Stimulated activated CD4-positive, alpha-beta T cell treated with anti-CD3 and anti-CD28 coated beads, TNF-alpha, amount 100 ng/mL, for 24 hours (primary cell): ENCODE data around the gene BIRC3.
A peak's percentile ranks its signal among the peaks of the same experiment; 100 is the strongest.
"Not testable (repeated sequence)": the region's sequence is repeated elsewhere in the genome, so short reads cannot be mapped to it uniquely, and the experiment has no call there.

Source experiments
- DNase-seq, 3 experiments: peaks; one replicate each; pipeline ENCODE4 v3.0.0-alpha.2; 2020; ENCODE audit warnings: low read depth in 3 of 3

BIRC3 gene

GRCh38 chr11:102295045-102295444 lies 22.2 kb upstream of the BIRC3 start:
- no peak for DNase-seq

- DNase-seq: not testable (repeated sequence)
Observed at GRCh38 chr11:102296757-102297156, 20.5 kb upstream of the BIRC3 start.

GRCh38 chr11:102300837-102301236 lies 16.4 kb upstream of the BIRC3 start:
- DNase-seq: not testable (repeated sequence)

DNA sequence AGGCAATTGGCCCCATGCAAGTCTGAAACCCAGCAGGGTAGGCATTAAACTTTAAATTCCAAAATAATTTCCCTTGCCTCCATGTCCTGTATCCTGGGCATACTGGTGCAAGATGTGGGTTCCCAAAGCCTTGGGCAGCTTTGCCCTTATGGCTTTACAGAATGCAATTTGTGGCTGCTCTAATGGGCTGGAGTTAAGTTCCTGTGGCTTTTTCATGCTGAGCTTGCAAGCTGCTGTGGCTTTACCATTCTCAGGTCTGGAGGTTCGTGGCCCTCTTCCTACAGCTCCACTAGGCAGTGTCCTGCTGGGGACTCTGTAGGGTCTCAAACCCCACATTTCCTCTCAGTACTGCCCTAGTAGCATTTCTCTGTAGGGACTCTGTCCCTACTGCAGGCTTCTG lies 15.0 kb upstream of the BIRC3 start:
- no peak for DNase-seq

DNA sequence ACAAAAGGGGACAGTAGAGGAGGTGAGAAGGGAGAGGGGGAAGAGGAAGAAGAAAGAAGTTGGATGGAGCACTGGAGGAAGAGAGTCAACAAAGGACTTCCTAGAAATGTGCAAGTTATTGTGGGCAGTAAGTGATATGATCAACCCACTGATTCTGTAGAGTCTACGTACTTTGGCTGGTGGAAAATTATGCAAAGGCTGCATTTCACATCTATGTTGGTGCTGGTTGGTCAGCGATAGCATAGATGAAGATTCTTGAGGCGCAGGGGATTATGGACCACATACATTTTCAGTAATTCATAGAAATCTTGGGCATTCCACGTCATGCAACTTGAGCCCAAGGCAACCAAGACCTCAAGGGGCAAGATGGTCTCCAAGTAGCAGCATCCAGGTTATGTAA lies 12.6 kb upstream of the BIRC3 start:
- no peak for DNase-seq

GRCh38 chr11:102305352-102306047 lies 11.8 kb upstream of the BIRC3 start:
- DNase-seq: no peak

DNA sequence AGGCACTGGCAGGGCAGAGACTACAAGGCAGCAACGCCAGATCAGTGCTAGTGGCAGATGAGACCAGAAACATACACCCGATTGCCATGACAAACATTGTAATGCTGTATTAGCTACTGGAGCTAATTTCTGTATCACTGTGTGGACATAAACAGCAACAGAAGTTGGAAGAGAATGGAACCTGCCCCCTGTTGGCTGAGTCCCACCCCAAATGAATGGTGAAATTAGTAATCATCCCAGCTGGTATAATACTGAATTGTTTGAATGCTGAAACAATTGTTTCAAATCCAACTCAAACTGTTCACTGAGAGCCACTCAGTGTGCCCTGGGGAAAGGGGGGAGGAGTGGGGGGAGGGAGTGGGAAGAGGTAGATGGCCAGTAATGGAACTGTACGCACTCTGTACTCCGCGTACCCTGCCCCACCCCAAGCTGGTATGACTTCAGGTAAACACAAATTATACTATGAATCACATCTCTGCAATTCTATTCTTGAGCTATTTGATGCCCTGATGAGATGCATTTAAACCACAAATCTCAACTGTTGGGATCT lies 11.2 kb upstream of the BIRC3 start:
- DNase-seq: no peak

GRCh38 chr11:102306817-102307726 lies 10.2 kb upstream of the BIRC3 start:
- no peak for DNase-seq

DNA sequence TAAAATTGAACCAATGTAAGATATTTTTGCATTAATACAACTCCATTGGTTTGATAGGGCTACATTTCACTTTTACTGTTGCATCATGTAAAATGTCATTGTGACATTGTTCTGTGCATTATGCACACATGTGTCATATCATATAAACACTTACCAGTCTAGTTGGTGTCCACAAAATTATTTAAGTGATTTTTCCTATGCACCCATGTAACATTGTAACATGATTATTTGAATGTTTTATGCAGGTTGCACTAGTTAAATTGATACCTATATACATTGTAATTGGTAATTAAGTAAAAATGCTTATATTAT lies 9.6 kb upstream of the BIRC3 start:
- DNase-seq: no peak

DNA sequence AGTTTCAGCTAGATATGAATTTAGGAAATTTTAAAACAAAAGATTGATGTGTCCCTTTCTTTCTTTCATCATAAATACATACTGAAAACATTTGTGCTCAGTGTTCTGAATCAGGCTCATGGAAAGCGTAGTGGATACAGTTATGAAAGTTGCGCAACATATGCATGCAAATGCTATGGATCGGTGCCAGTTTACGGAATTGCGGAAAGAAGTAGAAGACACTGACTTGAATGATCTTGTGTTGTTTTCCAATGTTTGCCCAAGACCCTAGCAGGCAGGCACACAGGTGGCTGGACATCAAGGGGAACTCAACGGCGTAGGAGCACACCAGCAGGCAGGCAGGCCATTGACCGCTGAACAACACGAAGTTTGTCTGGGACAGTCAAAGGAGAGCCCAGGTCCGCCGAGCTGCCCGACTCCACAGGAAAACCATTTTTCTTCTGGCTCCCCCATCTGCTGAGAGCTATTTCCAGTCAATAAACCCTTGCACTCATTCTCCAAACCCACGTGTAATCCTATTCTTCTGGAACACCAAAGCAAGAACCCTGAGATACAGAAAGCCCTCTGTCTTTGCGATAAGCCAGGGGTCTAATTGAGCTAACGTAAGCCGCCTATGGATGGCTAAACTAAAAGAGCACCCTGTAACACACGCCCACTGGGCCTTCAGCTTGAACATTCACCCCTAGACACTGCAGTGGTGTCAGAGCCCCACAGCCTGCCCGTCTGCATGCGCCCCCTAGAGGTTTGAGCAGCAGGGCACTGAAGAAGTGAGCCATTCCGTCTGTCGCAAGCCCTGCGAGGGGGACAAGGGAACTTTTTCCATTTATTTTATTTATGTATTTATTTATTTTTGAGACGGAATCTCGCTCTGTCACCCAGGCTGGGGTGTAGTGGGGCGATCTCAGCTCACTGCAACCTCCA lies 7.4 kb upstream of the BIRC3 start:
- DNase-seq: peak in 1 of 3 experiments; percentile 19

DNA sequence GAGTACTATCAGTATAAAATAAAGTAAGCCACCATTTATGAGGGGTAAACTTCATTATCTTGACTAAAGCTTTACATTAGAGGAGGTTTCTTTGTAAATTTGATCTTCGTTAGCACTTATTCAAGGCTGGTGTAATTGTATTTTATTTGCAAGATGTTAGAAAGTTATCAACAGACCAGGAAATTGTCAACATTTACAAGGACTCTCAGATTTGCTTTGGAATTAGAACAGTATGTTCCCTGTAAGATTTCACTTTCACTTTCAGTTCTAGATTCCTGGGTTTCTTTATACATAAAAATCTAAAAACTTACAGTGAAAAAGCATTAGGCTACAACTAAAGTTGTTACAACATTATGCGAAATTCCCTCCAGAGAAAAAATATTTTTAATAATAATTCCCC lies 4.6 kb upstream of the BIRC3 start:
- no peak for DNase-seq

DNA sequence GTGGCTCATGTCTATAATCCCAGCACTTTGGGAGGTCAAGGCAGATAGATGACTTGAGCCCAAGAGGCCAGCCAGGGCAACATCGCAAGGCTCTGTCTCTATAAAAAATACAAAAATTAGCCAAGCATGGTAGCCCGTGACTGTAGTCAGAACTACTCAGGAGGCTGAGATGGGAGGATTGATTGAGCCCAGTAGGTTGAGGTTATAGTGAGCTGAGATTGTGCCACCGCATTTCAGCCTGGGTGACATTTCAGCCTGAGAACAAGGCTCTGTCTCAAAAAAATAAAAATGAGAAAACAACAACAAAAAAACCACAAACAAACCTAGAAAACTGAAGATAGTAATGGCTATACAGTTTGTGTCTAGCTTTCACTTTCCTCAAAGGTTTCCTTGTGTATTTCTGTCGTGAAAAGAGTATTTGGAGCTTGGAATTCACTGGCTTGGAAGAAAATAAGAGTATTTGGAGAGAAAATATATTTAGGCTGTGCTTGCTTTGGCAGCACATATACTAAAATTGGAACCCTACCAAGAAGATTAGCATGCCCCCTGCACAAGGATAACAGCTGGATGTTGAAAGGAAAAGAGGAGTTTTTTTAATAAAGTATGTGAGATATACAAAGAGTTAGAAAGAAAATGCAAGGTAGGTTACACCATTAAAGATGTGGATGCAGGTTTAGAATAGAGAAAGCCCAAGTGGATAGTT lies 3.9 kb upstream of the BIRC3 start:
- no peak for DNase-seq

DNA sequence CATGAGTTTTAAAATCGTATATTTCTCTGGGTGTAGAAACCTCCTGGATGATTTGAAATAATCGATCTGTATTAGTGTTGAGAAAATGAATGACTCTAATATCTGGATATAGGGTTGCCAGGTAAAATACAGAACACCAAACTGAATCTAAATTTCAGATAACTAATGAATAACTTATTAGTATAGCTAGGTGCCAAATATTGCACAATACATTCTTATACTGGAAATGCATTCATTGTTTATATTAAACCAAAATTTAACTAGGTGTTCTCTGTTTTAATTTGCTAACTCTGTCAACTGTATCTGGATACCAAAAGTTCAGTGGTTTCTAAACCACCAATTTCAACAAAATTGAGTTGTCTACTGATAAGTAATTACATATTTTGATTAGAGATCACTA lies 2.5 kb upstream of the BIRC3 start:
- no peak for DNase-seq

GRCh38 chr11:102316346-102316904 lies 859 bp upstream of the BIRC3 start:
- no peak for DNase-seq

DNA sequence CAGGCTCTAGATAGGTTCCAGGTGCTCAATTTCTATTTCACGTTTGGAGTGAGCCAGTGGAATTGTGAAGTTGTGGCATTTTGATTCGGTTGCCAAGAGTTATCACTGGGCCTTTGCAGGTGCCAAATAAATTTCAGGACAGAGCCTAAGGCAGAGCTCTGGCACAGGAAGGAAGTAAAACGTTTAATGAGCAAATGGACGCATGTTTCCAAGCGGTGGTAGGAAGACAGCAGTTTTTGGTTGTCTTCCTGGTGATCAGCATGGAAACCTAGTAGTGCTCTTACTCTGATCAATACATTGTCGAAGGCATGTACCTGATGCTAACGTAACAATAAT lies 452 bp downstream of the BIRC3 start:
- DNase-seq: no peak

DNA sequence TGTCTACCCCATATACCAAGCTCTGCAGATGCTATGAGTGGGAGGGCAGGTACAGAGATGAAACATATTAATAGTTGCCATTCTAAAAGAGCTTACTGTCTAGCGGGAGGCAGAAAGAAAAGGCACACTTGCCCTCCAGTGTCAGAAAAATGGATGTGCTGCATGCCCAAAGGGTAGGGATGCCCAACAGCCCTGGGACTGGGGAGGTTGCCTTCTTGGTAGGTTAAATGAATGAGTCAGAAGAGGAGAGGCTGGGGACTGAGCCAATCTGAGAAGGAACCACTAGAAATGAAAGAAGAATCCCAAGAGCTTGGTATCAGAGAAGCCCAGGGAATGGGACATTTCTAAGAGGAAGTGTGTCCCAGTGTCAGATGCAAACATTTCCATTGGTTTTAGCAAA lies 1.2 kb downstream of the BIRC3 start:
- DNase-seq: peak; percentile 20 to 50 (median 22)

GRCh38 chr11:102319544-102319943 lies 2.3 kb downstream of the BIRC3 start:
- no peak for DNase-seq

DNA sequence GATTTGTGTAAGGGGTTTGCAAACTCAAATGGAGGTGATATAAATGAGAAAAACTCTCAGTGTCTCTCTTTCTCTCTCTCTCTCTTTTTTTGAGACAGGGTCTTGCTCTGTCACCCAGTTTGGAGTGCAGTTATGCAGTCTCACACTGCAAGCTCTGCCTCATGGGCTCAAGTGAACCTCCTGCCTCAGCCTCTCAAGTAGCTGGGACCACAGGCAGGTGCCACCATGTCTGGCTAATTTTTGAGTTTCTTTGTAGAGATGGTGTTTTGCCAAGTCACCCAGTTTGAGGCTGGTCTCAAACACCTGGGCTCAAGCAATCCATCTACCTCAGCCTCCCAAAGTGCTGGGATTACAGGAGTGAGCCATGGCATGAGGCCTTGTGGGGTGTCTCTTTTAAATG lies 2.9 kb downstream of the BIRC3 start:
- no peak for DNase-seq

GRCh38 chr11:102320679-102321078 lies 3.4 kb downstream of the BIRC3 start:
- DNase-seq: no peak

- DNase-seq: no peak
Observed at GRCh38 chr11:102322560-102322959, 5.3 kb downstream of the BIRC3 start.
